HG03064 (cell line): Measurements from ENCODE around the gene PSMA2.

Experiments used
- ATAC-seq: cut with Tn5 transposase; IDR thresholded peaks from one replicate; pipeline ENCODE4 v1.9.1; 2021; ENCODE audit warnings: low read depth; ENCODE audit not compliant: unreplicated experiment

PSMA2 gene

DNA sequence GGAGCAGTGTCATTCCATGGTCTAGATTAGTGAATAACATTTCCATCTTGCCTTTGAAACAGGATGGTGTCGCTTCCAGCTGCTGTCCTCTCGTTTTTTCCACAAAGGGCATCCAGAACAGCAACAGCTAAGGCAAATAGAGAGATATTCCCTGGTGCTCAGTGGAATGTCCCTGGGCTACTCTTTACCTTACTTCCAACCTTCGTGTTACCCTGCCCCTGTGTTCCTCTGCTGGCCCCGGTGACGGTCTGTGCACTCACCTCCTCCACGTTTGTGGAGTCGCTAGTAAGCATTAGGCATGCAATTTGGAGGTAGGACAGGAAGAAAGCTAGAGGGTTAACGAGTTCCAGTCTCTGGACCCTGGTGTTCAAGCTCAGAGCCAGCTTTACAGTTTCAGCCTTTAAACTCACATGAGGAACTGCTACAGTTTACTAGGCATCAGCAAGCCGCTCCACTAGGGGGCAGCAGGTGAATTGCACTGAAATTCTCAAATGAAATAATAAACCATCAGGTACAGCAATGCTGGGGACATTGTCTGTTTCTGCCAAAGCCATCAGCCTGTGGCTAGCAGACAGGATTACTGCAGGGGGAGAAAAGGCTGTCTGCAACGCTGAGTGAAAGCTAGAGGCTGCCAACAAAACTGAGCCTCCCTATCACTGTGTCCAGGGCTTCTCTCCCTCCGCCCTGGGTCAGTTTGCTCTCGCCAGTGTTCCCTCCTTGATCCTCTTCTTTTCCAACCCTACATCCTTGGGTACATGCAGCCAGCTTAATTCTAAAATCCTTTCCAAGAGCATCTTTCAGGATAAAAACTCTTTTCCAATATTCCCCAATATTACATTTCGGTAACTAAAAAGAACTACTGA, 9.2 kb upstream of the PSMA2 start:
- ATAC-seq = no peak

DNA sequence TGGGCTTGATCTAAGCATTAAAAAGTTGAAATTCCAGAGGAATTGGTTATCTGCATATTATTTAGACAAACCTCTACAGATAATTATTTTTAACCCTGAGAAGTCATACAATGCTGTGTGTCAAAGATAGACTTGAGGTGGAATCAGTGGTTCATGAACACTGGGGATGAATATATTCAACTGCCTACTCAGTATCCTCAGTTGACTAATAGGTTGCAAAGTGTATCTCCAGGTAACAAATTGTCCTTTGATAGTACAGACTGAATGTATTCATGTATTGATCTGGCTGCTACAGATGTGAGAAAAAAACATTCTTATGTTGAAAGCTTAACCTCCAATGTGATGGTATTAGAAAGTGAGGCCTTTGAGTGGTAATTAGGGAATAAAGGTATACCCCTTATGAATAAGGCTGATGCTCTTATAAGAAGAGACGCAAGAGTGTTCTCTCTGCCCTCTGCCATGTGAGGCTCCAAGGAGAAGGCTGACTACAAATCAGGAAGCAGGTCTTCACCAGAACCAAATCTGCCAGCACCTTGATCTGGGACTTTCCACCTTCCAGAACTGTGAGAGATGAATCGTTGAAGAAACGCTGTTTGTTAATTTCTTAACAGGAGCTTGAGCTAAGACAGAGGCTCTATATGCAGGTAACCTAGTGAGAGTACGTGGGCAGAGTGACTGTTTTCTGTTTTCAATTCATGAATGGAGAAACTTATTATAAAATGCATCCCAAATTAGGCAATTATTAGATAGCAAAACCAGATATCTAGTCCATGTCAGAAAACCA, 7.7 kb upstream of the PSMA2 start:
- no peak for ATAC-seq

DNA sequence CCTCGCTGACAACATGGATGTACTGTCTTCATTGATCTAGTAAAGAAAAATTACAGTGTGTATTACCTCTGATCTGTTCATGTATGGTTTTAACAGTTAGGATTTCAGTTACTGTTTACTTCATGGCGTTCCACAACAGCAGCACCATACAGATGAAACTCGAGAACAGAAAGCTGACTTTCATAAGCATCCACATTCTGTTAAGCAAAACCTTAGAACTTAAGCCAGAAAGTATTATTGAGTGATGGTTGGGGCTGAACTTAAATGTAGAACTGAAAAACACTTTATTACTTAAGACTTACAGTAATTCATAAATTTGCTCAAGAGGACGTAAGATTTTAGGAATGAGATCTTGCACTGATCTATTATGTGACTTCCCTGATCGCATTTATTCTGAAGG, 3.9 kb upstream of the PSMA2 start:
- no peak for ATAC-seq

DNA sequence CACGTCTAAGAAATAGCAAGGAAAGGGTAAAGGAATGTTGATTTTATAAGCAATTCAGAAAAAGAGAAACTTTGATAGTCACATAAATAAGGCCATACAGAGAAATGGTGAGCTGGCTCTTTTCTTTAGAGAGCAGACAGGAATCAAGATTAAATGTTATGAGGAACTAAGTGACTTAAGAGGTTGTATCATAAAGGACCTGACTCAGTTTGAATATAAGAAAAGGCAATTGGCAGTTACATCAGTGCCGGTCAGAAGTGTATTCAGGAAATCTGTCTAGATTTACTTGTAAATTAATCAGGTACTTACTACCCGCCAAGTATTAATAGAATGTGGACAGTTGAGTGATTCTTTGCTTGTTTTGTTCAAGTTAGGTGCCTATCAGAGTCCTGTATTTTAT, 2.3 kb upstream of the PSMA2 start:
- no peak for ATAC-seq

DNA sequence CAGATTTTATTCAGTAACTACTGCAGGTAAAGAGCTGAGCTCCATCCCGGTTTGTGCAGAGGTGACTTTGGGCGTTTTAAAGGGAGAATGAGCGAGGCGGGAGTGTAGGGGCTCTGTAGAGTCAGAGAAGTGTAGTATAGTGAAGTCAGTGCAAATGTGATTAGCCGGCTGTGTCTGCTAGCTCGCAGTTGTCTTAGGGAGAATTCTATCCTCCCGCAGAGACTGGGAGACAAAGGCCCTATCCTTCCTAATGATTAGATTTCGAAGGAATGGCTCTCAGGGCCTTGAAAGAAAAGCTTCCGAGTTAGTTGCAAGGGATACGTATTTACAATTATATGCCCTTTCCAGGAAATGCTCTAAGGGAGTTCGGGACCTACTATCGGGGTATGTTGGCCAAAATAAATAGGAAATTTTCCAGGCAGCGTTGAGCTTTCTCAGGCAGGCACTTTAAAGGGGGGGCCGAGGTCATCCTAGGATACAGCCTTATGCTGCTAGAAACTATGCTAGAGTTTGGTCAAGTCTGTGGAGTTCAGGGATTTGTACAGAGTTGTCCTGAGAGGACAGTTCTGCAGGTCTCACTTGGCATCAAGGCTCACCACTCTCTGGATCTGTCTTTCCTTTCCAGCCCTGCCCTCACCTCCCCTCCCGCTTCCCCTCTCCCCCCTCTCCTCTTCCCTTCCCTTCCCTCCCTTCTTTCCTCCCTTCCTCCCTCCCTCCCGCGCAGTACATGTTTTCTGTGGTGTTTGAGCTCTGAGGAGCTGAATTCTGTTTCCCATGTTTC, 1.0 kb upstream of the PSMA2 start:
- ATAC-seq = no peak

DNA sequence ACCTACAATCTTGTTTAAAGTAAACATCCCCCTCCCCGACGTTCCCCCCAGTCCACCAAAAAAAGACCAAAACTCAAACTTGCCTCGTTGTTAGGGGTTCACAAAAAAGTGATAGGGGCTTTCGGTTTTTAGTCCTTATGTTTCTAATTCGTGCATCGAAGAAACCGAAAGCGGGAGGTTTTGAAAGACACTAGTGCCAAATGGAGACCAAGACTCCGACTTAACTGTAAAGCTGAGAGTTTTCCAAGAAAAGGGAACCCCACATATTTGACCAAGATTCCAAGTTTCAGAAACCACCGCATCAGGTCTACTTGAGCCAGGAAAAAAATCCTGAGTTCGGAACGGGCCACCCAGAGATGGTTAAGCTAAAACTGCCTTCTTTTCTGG, 534 bp downstream of the PSMA2 start:
- ATAC-seq = no peak

DNA sequence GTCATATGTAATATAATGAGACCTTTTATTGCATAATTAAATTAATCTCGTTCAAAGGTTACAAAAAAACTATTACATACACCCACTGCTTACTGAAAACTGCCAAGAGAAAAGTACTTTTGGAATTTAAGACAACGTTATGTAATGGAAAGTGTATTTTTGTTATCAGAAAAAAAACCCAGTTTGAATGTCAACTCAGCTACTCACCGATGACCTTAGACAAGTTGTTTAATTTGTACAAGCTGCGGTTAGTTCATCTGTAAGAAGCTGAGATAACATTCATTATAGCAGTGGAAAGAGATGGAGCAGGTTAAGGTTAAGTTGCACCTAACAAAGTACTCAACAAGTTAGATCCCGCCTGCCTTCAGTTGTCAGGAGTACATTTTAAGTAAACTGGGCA, 1.1 kb downstream of the PSMA2 start:
- ATAC-seq = no peak

DNA sequence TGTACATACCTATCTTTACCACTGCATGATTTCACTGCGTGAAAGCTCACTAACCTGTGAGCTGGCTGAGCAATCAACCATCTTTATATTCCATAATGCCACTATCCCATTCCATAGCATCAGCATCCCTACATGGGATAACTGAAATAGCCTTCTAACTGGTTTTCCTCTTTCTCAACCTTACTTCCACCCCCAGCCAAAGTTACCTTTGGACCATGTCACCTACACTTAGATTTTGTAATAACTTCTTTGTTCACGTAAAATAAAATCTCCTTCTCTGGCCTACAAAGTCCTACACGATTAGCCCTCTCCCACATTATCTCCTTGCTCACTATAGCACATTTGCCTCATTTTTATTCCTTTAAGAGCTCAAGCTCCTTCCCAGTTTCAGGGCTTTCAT, 2.5 kb downstream of the PSMA2 start:
- no peak for ATAC-seq

DNA sequence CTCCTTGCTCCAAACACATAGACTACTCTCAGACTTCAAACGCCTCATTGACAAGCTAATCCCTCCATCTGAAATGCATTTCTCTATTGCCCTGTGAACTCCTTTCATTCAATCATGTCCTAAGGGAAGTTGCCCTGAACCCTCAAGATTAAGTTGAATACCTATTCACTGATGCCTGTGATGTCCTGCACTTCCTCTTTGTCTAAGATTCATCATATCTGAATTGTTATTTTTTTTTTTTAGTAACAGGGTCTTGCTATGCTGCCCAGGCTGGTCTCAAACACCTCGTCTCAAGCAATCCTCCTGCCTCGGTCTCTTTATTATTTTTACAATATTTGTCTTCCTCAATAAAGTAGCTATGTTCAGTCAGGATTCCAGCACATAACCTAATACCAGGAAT, 3.2 kb downstream of the PSMA2 start:
- no peak for ATAC-seq

DNA sequence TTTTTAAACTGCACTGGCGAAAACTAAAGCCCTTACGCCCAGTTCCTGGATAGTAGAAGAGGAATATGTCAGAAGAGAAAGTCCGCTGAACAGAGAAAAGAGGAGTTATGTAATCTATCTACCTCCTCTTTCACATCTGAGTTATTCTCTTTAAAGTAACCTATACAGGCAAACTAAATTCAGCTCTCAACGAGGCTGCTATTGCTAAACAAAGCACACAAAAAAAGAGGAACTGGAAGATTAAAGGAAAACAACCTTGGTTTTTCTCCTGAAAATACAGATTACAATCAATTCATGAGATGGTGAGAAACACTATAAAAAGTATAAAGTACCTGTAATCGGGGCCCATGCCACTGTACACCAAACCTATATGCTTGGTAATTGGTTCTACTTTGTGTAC, 5.8 kb downstream of the PSMA2 start:
- no peak for ATAC-seq

DNA sequence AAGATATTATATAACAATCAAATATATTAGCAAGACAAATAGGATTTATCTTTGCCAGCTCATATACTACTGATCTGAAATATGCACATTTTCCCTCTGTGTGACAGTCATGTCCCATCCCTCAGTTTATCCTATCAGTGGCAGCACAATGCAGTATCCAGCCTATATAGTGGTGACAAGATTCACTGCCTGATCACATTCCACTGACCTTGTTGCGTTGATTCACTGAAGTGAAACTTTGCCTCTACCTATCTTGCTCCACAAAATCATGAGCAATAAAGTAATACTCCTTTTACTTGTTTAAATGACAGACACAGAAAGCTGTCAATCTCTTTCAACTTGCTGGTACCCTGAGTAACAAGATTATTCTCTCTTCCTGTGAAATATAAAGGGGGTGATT, 6.3 kb downstream of the PSMA2 start:
- no peak for ATAC-seq

DNA sequence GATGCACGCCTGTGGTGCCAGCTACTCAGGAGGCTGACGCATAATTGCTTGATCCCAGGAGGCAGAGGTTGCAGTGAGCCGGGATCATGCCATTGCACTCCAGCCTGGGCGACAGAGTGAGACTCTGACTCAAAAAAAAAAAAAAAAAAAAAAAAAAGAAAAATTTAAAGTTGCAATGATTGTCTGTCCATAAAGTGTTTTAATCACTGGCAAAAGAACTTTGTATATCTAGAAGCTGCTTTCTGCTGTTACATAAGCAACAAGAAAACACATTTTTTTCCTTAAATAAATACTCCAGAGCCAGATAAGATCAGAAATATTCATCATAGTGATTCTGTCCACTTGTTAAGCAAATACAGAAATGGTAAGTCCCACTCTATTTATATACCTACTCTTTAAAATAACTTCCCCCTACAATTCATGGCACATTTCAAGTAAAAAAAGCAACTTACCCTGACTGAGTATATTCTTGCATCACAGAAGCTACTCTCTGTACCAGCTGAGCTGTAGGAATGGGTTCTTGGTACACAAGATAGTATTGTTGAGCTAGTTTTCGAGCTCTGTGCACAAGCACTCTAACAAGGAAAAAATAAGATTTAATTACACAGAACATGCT, 7.6 kb downstream of the PSMA2 start:
- no peak for ATAC-seq

DNA sequence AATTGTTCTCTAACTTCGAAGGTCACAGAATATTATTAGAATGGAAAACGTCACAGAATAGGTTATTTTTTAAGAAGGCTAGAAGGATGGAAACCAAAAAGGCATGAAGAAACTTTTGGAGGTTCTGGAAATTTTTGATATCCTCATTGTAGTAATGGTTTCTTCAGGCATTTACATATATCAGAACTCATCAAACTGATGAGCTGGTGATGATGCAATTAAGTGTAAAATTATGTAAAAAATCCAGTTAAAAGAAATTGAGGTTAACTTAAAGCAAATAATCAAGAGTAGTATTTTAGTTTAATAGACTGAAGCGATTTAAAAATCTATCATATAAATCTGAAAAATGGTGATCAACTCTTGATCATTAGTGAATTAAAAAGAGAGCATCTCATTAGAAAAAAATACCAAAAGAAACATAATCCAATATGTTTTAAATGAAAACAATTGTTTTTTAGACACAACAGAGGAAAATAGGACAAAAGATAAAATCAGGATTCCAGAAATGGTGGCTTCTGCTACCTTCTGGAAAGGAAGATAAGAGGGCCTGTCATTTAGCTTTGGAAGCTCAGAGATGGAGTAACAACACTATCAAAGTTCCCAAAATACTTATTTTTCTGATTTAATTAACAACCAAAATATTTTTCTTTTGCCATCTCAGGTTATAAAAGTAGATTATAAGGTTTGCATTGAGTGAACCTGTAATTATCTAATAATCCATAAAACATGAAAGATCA, 9.8 kb downstream of the PSMA2 start:
- no peak for ATAC-seq

DNA sequence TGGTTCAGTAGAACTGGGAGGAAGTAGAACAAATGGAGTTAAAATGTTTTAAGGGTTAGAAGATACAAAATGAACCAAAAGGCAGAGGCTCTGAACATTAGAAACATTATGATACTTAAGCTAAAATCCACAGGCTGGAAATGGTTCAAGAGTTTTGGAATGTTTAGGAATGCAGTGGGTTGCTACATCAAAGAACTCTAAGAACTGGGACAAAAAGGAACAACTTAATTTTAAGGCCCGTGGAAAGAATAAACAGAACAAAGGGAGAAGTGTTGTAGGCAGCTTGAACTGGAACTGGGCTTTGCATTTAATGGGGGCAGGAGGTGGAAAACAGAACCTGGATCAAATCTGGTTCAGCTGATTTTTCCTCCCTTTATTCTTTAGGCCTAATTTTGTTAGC, 16.6 kb downstream of the PSMA2 start:
- no peak for ATAC-seq

DNA sequence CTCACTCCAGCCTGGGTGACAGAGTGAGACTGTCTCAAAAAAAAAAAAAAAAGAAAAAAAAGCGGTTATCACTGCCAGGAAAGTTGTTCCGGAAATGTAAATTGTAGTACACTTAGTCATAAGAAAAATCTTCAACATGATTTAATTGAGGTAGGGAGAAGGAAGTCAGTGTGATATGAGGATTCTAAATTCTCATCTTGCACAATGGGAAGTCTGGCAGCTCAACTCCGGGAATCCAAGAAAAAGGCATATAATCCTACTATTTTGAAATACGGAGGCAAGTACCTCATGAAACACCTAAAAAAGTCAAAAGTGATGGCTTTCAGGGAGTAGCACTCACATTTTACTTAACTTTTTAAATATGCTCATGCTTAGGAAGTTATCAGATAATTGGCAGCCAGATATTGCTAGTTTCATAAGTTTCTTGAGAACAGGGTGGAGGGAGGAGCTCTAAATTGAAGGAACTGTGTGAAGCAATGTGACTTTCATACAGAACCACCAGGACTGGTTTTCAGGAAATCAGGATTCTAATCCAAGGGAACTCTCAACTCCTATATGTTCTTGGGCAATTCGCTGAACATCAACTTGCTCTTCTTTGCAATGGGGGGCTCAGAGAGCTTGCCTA, 17.4 kb downstream of the PSMA2 start:
- ATAC-seq = no peak

DNA sequence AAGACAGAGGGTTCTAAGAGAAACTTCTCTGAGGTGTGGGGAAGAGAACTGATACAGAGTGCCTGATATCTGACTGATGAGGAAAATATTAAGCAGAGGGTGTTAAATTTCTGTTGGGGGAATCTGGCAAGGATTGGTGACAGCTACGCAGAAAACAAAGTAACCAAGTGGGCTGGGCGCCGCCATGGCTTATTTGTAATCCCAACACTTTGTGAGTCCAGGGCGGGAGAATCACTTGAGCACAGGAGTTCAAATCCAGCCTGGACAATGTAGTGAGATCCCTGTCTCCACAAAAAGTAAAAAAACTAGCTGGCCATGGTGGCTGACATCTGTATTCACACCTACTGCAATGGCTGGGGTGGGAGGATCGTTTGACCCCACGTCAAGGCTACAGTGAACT, 18.0 kb downstream of the PSMA2 start:
- ATAC-seq = no peak

DNA sequence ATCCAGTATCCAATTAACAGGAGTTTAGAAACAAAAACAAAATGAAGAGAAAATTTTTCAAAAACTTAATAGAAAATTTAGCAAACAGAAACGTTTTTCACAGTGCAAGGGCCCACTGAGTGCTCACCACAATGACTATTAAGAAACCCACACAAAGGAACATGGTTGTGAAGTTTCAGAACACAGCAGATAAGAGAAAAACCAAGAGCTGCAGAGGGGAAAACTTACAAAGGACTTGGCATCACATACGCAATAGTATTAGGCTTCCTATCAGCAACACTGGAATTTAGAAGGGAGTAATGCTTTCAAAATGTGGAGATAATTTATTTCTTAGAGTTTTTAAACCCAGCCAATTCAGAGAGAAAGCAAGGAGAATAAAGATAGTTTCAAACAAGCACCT, 18.4 kb downstream of the PSMA2 start:
- no peak for ATAC-seq

DNA sequence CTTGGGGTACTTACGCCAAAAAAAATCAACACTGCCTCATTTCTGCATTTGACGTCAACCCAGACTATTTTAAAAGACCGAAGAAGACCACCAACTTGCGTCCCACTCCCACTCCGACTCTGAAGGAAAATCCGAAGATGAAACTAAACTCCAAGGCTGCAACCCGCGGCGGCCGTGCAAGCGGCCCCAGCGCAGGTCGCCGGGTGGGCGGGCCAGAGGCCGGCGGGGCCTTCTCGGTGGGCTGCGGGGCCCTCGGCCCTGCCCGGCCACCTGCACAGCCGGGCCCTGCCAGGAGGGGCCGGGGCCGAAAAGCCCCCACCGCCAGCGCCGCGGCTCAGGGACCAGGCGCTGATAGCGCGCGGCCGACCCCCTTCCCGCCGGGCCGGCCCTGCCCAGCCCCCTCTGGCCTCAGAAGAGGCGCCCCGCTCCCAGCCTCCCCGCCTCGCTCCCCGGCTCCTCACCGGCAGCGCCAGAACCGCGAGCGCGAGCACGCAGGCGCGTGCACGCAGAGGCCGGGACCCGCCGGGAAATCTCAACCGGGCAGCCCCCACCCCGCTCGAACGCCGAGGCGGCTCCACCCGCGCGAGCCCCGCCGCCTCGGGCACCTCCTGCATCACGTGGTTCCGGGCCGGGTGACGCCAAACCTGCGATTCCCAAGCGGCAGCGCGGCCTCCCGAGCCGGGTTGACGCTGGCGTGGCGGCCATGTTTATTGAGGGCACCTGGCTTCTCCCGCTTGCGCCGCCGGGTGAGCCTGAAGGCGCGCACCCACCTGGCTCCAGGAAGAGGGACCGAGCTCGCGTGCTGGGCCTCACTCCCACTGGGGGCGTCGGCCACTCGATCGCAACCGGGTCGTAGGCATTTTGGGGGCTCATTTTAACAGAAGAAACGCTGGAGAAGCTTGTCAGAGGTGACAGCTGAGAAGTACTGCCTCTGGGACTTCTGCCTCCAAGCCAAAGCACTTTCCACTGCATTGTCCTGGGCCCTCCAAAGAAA, 20.2 kb downstream of the PSMA2 start, which contains the start of gene C7orf25:
TSS of gene C7orf25 (minus strand) at position 617 of the 994 bp plus-strand sequence. CDS start 1,170 bp downstream, outside the sequence.
- peak; percentile 91 for ATAC-seq
